NCI-H146 treated with DMSO at 0.1 percent for 48 hours (cell line): Measurements from ENCODE around the gene PAXX.

Source experiments
- DNase-seq: peaks from one replicate; lab custom pipeline; 2025; ENCODE audit not compliant: unreplicated experiment; lab: John Stamatoyannopoulos, UW

PAXX gene

DNA sequence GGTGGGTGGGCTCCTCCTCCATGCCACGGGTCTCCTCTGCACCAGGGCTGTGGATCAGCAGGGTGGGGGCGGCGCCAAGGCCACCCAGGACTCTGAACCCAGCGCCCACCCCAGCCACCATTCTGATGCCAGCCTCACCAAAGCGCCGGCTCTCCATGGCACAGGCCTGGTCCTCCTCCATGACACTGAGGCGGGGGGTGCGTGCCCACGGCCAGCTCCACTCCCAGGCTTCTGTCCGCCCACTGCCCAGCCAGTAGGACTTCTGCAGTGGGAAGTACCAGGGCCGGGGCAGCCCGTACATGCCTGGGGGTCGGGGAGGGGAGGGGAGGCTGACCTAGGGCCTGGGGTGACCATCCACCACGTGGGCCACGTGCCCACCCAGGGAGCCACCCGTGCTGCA, 24.2 kb downstream of the PAXX start:
- DNase-seq = no peak

GRCh38 chr9:137017071-137017470, 24.8 kb downstream of the PAXX start:
- DNase-seq = no peak

DNA sequence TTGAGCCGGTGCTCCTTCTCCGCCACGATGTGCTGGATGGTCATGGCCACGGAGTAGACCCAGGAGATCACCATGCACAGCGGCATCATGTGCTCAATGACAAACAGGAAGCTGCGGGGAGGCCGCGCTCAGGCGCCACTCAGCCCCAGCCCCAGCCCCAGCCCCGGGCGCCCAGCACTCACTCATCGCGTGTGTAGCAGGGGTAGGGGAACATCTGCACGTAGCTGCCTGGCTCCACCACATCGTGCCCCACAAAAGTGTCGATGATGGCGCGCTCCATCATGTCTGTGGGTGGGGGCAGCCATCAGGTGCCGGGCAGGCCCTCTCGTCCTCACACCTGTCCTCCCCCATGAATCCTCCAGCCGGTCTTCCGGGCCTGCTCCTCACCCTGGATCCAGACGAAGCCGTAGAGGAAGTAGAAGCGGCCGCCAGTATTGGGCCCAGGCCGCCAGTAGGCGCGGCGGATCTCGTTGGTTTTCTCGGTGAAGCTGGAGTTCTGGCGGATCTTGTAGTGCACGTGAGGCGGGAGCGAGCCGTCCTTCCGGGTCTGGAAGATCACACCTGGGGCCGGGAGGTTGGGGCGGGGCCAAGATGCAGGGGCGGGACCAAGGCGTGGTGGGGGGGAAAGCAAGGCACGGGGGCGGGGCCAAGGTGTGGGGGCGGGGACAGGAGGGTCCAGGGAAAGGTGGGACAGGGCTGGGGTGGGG, 25.7 kb downstream of the PAXX start:
- DNase-seq = no peak

DNA sequence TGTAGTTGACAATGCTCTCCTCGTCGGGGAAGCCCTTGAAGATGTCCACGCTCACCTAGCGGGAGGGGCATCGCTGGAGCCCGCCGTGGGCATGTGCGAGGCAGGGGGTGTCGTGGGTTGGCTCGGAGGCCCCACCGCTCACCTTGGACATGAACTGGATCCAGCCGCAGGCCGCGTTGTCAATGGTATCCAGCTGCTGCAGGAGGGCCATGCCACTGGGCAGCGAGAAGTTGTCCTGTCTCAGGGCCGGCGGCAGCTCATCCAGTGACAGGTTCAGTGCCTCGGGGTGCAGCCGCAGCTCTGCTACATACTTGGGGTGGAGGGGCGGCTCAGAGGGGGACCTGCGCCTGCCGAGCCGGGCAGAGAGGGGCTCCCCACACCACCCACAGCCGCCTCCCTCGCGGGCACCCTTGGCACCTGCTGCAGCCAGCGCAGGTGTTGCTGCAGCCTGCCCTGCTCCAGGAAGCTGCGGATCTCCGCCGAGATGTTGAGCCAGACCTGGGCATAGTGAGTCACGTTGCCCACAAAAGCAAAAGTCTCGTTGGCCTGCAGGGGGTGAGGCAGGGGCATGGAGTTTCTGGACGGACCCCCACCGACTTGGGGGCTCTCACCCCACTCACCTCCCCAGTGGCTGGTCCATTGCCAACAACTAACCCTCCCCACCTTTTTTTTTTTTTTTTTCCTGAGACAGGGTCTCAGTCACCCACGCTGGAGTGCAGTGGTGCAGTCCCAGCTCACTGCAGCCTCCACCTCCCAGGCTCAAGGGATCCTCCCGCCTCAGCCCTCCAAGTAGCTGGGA, 26.7 kb downstream of the PAXX start:
- no peak for DNase-seq

- no peak for DNase-seq
Observed at GRCh38 chr9:137019891-137020683, 27.9 kb downstream of the PAXX start.

DNA sequence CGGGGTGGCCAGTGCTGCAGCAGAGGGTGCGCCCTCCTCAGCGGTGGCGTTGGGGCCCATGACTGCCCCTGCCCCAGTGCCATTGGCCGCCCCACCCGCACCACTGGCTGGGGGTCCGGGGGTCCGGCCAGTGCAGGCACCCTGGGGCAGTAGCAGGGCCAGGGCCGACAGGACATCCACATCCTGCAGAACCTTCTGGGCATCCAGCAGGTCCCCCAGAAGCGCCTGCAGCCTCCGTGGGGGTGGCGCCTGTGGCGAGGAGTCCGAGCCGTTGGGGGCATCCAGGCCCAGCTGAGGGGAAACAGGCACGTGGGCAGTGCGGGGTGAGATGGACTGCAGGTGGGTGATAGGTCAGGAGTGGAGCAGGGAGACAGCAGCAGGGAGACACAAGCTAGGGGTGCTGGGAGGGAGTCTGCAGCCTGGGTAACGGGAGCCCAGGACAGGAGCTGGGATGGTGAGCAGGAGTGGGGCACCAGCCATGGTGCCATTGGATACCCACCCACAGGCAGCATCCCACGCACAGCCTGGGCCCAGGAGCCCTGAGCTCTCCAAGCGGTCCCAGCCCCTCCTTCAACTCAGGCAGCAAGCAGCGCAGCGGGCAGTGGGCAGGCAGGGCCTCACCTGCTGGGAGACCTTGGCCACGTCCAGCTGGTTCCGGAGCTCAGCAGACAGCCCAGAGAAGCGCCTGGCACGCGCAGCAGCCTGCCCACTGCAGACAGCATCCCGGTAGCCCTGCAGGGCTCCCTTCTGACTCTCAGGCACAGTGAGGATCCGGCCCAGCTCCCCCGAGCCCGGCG, 28.7 kb downstream of the PAXX start:
- no peak for DNase-seq

GRCh38 chr9:137021568-137021978, 29.4 kb downstream of the PAXX start:
- no peak for DNase-seq

DNA sequence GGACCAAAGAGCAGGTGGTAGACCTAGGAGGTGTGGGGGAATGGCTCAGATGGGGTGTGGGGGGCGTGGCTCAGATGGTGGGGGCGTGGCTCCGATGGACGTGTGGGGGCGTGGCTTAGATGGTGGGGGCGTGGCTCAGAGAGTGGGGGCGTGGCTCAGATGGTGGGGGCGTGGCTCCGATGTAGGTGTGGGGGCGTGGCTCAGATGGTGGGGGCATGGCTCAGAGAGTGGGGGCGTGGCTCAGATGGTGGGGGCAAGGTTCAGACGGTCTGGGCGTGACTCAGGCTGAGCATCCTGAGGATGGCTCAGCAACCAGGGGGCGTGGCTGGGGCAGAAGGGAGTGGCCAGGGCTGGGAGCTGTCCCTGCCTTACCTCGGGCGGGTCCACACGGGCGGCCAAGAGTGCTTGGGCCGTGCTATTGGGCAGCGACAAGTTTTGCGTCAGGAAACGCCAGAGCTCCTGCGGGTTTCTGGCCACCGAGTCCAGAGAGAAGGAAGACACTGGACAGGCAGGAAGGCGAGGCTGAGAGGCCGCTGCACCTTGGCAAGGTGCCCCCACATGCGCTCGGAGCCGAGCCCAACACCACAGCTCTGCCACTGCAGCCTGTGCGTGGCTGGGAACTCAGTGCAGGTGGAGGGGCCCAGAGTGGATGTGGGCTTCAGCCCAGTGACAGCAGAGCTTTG, 29.9 kb downstream of the PAXX start:
- no peak for DNase-seq

GRCh38 chr9:137022662-137023008, 30.4 kb downstream of the PAXX start:
- no peak for DNase-seq

- no peak for DNase-seq
Observed at GRCh38 chr9:137023157-137023556, 30.9 kb downstream of the PAXX start.

DNA sequence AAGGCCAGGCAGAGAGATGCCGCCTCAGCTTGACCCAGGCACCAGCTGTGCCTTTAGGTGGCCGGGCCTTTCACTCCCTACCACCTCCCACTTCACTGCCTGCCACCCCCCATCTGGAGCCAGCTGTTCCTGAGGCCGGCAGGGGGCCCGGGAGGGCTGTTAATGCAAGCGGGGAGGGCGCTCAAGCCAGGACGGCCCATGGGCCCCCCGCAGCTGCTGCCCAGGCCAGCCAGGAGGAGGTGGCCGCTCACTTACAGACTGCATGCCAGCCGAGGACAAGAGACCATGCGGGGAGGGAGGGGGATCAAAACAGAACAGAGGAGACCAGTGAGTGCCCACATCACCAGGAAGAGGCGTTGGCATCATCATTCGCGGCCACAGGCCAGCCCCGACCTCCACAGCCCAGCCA, 31.4 kb downstream of the PAXX start:
- DNase-seq = no peak

GRCh38 chr9:137025517-137025966, 33.3 kb downstream of the PAXX start:
- DNase-seq = no peak

DNA sequence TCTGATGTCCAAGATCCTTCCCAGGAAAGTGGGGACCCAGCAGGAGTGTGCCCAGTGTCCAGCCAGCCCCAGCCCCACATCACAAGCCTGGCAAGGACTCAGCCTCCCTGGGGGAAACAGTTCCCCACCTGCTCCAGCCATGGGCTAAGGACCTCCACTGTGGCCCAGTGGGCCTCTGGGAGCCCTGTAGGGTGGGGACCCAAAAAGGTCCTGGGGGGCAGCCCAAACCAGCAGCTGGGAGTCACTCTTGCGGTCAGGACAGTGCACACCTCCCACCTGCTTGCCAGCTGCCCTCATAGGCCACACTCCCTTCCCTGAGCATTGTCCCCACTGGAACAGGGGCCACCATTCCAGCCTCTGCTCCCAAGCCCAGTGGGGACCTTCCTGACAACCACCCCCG, 34.2 kb downstream of the PAXX start:
- DNase-seq = no peak

- no peak for DNase-seq
Observed at GRCh38 chr9:137026828-137027227, 34.6 kb downstream of the PAXX start.

- no peak for DNase-seq
Observed at GRCh38 chr9:137027369-137028262, 35.4 kb downstream of the PAXX start, which contains the start of gene ABCA2. Gene ABCA2 (minus strand): TSS chr9:137028237. CDS start chr9:137028140, 97 bp downstream.

- DNase-seq = no peak
Observed at GRCh38 chr9:137028263-137029057, 36.2 kb downstream of the PAXX start.

- no peak for DNase-seq
Observed at GRCh38 chr9:137029058-137029936, 37.1 kb downstream of the PAXX start.
